AG10803 (cell line): ENCODE data around the gene POLA2.
"Not testable (repeated sequence)": the region's sequence is repeated elsewhere in the genome, so short reads cannot be mapped to it uniquely, and the experiment has no call there.

Experiments
- DNase-seq: peaks from one replicate; pipeline ENCODE4 v3.0.0; 2010; ENCODE audit warnings: low read depth
- H3K4me3 ChIP-seq: 2 replicates; pipeline ENCODE4 v1.5.1; 2011; ENCODE audit warnings: mild to moderate bottlenecking, low read length, control low read depth
- TF ChIP-seq, protein P1 (sequence below): conservative IDR thresholded peaks from 2 replicates; pipeline ENCODE4 v1.5.1; 2011; ENCODE audit warnings: mild to moderate bottlenecking, low read length, control low read depth, inconsistent platforms

POLA2 gene

DNA sequence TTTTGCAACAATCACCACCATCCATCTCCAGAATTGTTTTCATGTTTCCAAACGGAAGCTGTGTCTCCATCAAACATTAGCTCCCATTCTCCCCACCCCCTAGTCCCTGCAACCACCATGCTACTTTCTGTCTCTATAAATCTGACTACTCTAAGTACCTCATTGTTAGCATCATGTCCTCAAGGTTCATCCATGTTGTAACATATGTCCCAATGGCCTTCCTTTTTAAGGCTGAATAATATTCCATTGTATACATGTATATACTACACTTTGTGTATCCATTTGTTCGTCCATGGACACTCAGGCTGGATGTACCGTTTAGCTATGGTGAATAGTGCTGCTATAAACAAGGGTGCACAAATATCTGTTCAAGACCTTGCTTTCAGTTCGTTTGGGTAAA, 63.7 kb downstream of the POLA2 start:
- DNase-seq = no peak
- TF ChIP-seq, protein P1, sequence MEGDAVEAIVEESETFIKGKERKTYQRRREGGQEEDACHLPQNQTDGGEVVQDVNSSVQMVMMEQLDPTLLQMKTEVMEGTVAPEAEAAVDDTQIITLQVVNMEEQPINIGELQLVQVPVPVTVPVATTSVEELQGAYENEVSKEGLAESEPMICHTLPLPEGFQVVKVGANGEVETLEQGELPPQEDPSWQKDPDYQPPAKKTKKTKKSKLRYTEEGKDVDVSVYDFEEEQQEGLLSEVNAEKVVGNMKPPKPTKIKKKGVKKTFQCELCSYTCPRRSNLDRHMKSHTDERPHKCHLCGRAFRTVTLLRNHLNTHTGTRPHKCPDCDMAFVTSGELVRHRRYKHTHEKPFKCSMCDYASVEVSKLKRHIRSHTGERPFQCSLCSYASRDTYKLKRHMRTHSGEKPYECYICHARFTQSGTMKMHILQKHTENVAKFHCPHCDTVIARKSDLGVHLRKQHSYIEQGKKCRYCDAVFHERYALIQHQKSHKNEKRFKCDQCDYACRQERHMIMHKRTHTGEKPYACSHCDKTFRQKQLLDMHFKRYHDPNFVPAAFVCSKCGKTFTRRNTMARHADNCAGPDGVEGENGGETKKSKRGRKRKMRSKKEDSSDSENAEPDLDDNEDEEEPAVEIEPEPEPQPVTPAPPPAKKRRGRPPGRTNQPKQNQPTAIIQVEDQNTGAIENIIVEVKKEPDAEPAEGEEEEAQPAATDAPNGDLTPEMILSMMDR = no peak
- H3K4me3 ChIP-seq = no peak overlapping the region

DNA sequence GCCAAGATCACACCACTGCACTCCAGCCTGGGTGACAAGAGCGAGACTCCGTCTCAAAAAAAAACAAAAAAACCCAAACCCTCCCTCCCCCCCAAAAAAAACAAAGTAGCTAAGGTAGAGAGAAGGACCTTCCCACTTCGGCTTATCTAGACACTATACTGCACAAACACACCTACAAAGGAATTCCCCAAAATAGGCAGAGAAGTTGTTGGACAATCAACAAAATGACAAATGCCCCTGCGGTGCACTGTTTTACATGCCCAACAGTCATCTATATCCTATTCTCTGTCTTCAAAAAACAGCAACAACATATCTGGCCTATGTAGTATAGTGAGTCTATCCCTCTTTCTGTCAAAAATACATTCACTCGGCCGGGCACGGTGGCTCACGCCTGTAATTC, 65.3 kb downstream of the POLA2 start:
- H3K4me3 ChIP-seq = no peak overlapping the region
- DNase-seq = no peak
- TF ChIP-seq, protein P1 = no peak

DNA sequence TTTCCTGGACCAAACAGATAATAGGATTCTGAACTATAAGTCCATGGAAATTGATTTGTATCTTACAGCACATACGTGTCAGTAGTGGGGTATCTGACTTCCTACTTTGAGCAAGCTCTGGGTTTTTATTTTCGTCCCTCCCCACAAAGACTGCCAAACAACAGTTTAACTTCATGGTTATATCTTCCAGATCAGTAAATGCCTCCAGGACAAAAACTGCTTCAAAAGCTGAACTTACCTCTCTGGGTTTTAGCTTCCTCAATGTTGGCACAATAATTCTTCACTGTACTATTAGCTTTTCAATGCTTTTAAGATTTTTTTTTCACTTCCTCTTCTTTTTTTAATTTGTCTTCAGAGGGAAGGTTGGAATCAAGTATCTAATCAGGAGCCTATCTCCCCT, 67.7 kb downstream of the POLA2 start:
- no peak for DNase-seq
- H3K4me3 ChIP-seq = no peak overlapping the region
- TF ChIP-seq, protein P1 = no peak

DNA sequence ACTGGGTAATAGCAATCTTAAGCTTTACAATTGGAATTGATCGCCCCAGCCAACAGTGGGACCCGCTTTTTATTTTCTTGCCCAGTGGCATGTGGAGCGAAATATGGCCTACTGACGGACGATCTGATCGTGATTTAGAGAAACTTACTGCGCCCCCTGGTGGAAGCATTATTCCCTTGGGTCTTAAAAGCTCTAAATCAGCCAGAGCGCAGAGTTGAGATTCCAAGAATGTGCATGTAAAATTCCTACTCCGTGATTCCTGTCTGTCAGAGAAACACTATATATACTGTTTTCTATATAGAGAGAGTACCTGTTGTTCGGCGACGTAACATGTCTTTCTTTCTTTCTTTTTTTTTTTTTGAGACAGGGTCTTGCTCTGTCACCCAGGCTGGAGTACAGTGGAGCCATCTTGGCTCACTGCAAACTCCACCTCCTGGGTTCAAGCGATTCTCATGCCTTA, 68.2 kb downstream of the POLA2 start:
- H3K4me3 ChIP-seq = no peak overlapping the region
- TF ChIP-seq, protein P1 = peak; percentile 76
- peak; percentile 89 for DNase-seq

DNA sequence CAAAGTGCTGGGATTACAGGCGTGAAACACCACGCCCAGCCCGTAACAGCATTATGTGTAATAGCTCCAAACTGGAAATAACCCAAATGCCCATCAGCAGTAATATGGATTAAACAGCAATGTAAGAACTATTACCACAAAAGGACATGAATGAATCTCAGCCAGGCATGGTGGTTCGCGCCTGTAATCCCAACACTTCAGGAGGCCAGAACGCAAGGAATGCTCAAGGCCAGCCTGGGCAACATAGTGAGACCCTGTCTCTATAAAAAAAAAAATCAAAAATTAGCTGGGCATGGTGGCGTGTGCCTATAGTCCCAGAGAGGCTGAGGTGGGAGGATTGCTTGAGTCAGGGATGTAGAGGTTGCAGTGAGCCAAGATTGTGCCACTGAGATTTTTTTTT, 68.8 kb downstream of the POLA2 start:
- no peak overlapping the region for H3K4me3 ChIP-seq
- TF ChIP-seq, protein P1 = no peak
- no peak for DNase-seq

DNA sequence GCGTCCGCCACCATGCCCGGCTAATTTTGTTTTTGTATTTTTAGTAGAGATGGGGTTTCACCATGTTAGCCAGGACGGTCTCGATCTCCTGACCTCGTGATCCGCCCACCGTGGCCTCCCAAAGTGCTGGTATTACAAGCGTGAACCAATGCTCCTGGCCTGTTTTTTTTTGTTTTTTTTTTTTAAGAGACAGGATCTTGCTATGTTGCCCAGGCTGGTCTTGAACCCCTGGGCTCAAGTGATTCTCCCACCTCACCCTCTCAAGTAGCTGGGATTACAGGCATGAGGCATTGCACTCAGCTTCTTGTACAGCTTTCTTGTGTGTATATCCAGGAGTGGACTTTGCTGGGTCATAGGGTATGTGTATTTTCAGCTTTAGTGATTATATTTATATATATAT, 70.8 kb downstream of the POLA2 start:
- DNase-seq, H3K4me3 ChIP-seq: not testable (repeated sequence)

DNA sequence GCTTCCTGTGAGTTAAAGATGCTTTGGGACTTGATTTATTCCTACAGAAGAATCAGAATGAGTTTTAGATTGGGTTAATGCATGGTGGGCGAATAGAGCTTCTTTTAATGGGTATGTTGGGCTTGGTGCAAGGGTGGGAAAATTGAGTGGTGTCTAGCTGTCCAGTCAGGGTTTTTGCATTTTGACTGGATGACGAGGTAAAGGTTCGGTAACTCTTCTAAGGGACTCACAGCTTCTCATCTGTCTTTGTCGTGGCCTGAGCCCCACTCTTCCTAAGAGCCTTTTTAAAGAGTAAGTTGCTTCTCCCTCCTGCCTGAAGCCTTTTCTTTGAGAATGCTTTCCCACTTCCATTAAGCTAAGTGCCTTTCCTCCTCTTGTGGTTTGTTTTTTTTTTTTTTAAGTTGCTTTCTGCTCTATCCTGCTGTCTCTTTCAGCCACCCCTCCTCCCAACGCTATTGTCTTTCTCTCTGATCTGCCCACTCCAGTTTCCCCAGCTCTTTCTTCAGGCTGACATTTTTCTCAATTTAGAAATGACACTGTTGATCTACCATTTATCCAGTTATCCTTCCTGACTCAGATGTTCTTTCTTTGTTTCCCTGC, 73.0 kb downstream of the POLA2 start:
- DNase-seq = no peak
- TF ChIP-seq, protein P1 = no peak
- H3K4me3 ChIP-seq = peak overlapping the region; percentile 91

DNA sequence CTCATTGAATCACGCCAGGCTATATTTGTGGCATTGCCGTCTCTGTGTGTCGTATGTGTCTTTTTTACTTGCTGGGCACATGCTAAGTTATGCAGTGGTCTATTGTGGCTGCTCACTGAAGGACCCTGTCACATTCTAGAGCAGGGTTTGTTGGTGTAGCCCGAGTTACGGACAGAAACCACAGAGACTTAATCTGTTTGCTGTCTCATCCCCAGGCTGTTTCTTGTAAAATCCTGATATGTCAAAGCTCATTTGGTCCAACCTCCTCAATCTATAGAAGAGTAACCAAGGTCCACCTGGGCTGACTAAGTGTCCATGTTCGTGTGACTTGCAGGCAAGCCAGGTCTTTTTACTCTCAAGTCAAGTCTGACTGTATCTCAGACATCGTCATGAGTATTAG, 76.9 kb downstream of the POLA2 start:
- no peak overlapping the region for H3K4me3 ChIP-seq
- TF ChIP-seq, protein P1 = no peak
- DNase-seq = no peak
